RPMI7951 (cell line): ENCODE results near the gene EPN1. TPM values are rescaled to one million over a fixed set of nuclear protein-coding genes. Genes with fewer than 3 reads are reported as not detected.

Experiments used
- DNase-seq: peaks from one replicate; pipeline ENCODE4 v3.0.0-alpha.2; 2012; ENCODE audit warnings: low read depth
- total RNA-seq: library from RNA; depleted of rRNA; stranded (reverse); fragments of >200 nt; shearing (Covaris generic); gene quantifications from 2 replicates; pipeline ENCODE4 v1.2.3, GENCODE V29; 2014

The EPN1 gene
- total RNA-seq, 1 experiment from 2014 or later, result 26.0 TPM

DNA sequence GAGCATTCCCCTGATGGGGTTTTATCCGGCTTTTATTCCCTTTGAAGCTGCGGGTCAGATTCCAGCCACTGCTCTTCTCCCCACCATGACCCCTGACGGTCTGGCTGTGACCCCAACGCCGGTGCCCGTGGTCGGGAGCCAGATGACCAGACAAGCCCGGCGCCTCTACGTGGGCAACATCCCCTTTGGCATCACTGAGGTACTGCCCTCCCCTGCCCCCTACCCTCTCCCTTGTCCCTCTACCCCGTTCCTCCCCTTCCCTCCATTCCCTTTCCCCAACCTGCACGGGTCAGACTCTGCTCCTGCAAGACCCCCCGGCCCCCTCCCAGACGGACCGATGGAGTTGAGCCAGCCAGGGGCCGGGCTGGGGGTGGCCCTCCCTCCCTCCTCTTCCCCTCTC, 14.0 kb upstream of the EPN1 start:
- DNase-seq, result no peak

GRCh38 chr19:55661826-55662225, 13.2 kb upstream of the EPN1 start:
- DNase-seq, result no peak

DNA sequence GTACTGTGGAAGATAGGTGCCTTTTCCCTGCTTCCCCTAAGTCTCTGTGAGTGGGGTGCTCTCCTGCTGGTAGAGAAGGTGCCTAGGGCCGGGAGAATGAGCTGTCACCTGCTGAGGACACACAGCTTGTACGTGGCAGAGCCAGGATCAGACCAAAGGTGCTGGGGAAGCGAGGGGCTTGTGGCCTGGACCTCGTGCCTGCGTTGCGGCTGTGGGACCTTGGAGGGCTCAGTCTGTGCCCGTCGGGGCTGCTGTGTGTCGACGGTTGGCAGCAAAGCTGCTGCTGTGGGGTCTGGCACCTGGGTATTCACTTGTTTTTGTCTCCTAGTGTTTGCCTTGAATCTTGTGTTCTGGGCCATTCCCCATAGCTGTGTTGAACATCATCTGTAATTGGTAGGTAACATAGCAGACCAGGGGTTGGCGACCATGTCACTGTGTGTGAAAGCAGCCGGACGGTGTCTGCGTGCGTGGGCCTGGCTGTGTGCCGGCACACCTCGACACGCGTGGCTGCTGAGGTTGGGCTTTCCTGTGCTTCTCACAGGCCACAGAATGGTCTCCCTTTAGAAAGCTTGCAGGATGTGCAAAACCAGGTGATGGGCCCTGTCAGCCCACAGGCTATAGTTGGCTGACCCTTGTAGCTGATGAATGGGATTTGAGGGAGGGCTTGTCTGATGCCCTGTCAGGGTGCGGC, 11.0 kb upstream of the EPN1 start:
- DNase-seq, result no peak

DNA sequence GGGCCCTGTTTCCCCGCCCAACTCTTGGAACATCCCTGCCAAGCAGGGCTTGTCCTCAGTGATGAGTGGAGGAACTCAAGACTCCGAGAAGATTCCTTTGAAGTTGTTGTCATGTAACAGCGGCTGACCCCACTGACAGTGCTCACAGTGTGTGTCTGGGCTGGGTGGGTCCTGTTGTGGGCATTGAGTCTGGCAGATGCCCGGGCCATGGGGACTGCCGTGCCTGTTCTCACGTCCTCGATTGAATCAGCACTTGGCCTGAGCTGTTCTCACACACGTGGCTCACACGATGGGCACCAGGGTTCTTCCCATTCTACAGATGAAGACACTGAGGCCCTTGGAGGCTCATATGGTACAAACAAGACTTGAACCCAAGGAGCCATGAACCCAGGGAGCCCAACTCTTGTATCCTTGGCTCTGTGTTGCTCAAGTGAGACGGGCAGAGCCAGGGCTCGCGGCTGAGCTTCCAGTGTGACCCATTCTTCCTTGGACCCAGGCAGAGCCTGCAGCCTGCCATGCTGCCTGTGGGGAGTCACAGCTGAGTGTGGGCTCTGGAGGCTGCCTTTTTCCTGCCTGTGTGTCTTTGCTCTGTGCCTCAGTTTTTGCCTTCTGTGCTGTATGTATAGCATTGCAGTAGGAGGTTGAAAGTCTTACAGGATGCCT, 8.6 kb upstream of the EPN1 start:
- DNase-seq, result no peak

GRCh38 chr19:55667006-55667381, 8.0 kb upstream of the EPN1 start:
- no peak for DNase-seq

DNA sequence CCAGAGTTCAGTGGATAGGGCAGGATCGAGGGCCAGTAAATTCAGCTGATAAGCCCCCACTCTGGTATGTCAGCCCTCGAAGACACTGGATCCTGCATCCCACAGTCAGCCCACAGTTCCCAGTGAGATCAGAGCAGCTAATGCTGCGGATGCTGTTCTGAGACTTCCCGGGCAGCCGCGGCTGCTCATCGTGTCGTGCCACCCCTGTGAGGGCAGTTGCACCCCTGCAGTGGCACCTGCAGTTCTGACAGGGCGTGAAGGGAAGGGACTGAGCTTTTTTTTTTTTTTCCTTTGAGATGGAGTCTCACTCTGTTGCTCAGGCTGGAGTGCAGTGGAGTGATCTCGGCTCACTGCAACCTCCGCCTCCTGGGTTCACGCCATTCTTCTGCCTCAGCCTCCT, 7.5 kb upstream of the EPN1 start:
- no peak for DNase-seq

- no peak for DNase-seq
These were observed 7.1 kb upstream of the EPN1 start for GRCh38 chr19:55667958-55668357.

DNA sequence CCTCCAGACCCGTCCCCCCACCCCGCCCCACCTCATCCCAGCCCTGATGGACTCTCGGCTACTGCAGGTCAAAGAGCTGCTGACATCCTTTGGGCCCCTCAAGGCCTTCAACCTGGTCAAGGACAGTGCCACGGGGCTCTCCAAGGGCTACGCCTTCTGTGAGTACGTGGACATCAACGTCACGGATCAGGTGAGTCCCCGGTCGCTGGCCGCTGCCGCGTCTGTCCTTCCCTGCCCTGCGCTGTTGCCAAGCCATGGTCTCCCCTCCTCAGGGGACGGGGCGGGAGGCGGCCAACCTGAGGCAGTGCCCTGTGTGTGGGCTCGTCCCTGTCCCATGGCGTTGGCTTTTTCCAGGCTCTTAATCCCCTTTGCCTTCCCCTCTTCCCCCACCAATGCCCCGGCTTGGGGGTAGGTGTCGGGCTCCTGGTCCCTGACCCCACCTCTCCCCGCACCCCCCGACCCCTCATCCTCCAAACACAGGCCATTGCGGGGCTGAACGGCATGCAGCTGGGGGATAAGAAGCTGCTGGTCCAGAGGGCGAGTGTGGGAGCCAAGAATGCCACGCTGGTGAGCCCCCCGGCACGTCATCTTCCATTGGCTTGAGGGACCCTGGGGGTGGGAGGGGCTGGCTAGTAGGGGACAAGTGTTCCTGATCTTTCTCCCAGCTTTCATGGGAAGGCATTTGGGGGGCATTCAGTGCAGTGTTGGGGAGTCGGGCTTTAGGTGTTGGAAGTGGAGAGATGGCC, 6.2 kb upstream of the EPN1 start:
- DNase-seq, result no peak

- no peak for DNase-seq
These were observed 5.4 kb upstream of the EPN1 start for GRCh38 chr19:55669418-55670279.

DNA sequence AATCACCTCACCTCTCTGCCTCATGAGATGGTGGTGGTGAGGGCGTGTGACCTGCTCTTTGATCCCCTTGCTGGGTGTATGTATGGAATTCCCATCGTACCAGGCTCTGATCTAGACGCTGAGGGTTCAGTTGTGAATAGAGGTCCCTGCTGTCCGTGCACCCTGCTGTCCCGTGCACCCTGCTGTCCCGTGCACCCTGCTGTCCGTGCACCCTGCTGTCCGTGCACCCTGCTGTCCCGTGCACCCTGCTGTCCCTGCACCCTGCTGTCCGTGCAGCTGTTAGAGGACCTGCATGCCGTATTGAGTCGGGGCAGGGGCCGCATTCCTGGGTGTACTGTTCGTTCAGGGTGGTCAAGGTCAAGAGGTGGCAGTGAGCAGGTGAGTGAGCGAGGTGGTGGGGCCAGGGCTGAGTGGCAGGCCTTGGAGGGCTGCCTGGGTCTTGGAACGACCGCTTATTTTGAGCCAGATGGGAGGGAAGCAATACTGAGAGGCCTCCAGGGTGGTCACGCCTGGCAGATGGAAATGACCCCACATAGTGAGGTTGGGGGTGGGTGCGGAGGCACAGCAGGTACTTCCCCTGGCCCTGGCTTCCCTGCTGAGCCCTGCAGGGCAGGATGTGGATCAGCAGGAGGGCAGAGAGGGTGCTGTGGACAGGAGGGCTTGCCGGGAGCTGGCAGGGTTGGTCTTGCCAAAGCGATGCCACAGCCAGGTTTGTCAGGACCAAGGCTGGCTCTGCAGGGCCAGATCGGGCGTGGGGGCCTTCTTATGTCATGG, 4.6 kb upstream of the EPN1 start:
- DNase-seq, result no peak

- no peak for DNase-seq
These were observed 4.0 kb upstream of the EPN1 start for GRCh38 chr19:55671054-55671378.

DNA sequence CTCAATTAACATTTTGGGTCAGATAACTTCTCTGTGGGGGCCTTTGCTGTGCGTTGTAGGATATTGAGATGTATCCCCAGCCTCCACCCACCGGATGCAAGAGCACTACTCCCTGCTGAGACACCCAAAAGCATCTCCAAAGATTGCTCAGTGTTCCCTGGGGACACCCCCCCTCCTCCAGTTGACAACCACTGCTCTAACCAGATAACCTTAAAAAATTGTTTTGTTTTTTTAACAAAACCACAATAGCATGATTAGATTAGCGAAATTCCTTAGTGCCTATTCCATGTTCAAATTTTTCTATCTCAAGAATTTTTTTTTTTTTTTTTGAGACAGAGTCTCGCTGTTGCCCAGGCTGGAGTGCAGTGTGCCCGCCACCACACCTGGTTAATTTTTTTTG, 2.6 kb upstream of the EPN1 start:
- DNase-seq, result no peak

DNA sequence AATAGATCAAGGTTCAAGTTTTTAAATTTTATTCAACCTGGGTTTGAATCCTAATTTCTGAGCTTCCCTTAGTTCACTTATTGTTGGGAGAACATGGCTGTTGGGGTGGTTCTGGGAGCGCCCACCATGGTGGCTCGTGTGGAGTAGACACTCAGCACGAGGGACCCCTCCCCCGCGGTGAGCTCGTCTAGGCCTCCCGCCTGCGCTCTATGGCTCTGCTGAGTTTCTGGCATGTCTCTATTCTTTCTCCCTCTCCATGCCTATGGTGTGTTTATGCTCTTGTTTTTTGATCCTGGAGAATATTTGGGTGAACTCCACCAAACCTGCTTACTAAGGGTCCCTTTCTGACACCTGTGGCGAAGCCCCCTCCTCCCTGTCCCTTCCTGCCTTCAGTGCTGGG, 1.6 kb upstream of the EPN1 start:
- no peak for DNase-seq

GRCh38 chr19:55673889-55674288, 1.1 kb upstream of the EPN1 start:
- DNase-seq, result no peak

DNA sequence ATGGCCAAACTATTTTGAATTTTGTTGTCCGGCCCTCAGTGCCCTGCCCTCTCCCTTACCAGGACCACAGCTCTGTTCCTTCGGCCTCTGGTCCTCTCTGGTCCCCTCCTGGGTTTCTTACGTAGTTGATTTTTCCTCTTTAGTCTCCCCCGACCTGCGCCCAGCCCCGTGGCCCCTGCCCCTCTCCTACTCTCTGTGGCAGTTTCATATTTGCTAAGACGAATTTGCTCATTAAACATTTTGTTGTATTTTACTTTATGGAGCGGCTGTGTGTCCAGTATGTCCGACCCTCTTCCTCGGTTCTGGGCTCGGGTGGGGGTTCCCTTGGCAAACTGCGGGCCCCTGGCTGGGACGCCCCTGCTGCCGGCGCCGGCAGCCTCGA, 576 bp upstream of the EPN1 start:
- DNase-seq, result no peak

GRCh38 chr19:55675661-55676354, 782 bp downstream of the EPN1 start:
- no peak for DNase-seq

DNA sequence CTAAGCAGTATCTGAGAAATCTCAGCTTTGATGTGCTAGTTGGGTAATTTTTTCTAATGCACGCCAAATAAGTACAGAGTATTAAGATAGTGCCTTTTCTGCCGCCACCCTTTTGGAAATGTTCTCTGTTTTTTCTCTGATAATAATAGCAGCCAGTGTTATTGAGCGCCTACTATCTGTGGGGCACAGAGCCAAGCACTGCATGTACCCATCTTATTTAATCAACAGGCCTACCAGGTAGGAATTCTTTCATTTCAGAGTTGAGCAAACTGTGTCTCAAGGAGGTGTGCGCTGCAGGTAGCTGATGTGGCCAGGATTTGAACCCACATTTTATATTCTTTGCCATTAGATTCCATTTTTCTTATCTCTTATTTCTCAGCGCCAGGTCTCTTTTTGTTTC, 1.4 kb downstream of the EPN1 start:
- peak; percentile 23 for DNase-seq

DNA sequence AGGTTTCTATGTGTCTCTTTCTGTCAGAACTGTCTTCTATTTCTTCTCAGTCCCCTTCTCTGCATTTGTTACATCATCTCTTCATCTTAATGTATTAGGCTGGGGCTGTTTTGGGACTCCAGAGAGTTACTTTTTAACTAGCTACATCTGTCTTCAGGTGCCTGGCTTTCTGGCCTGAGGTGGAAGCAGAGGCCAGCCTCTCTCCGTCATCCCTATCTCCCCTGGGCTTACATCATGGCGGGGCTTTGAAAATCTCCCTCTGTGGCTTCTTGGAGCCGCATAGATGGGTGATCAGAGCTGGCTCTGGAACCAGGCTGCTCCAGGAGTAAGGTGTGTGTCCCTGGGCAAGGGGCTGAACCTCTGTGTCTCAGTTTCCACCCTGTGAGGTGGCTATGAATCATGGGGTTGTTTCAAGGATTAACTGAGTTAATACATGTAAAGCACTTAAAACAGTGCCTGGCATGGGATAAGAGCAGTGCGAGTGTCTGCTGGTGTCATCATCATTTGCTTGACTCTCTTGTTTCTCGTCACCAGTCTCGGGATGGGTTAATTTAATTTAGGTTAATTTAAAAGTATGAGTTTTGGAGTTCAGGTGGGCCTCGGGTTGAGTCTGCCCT, 2.0 kb downstream of the EPN1 start:
- DNase-seq, result no peak

DNA sequence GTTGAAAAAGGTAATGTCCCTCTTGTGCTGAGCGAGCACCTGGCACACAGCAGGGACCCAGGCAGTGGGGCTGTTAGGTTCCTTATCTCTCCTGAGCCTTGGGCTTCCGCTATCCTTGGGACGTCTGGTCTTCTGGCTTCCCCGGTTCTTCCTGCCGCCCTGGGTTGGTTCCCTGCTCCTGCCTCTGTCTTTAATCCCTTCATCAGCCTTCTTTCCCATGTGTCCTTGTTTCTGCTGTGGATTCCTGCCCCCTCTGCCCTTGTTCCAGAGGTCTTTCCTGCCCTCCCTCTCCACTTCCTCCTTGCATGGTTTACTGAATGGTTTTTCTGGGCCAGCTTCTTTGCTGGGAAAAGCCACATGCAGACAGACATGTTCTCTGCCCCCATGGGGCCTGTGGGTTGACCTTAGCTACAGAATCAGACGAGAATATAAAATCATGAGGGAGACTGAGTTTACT, 2.6 kb downstream of the EPN1 start:
- no peak for DNase-seq

DNA sequence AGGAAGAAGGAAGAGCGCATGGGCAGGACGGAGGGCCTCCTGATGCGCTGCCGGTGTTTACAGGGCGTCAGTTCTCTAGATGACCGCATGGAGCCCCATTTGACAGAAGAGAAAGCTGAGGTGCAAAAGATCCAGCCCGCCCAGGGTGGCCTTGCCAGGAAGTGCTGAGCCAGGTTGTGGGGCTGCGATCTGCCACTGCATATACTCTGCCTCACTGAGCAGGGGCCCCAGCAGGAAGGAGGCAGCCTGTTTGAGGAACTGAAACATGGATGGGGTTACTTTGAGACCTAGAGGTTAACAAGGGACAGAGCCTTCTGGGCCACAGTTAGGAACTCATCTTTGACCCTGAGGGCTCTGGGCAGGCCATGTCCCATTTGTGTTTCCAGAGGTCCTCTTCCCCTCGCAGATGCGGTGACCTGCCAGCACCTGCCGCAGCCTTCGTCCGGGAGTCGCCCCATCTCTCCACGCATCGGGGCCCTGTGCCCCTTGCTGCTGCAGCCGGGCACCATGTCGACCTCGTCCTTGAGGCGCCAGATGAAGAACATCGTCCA, 3.2 kb downstream of the EPN1 start:
- DNase-seq, result no peak
